Measurements from ENCODE around the gene RAB40C.

RAB40C gene

DNA sequence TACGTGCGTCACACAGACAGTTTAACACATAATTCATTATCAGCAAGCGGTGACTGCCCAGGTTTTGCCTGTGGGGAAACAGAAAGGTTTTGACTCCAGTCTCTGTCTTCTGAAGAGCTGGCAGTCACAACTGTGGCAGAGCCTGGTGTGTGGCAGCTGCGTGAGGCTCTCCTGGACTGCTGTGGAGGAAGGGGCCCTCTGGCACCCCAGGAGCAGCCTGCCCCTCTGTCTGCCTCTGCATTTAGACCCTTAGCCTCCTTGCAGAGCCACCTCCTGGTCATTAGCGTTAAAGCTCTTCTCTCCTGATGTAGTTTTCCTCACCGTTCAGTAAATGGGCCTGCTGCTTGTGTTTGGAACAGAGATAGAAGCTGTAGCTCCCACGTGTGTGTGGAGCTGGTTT is 10.9 kb downstream of the RAB40C start:
- Histone ChIP-seq H3K9ac (ENCODE audit: low read depth, low read length, poor library complexity, severe bottlenecking) (no peak overlapping the region), H3K4me2 (ENCODE audit: low read depth, low read length, poor library complexity, severe bottlenecking) (no peak overlapping the region), H3K9me2 (replicated peaks; ENCODE audit: low read depth, low read length) (no peaks in the 10 kb centered on the region), H3K27me3 (ENCODE audit: insufficient read depth, low read length, poor library complexity, severe bottlenecking) (no peaks in the 10 kb centered on the region), H3K4me3 (ENCODE audit: low read length, poor library complexity, severe bottlenecking) (no peak overlapping the region), H3F3A (ENCODE audit: low read depth) (no peaks in the 10 kb centered on the region), H2AFZ (ENCODE audit: low read length) (no peak overlapping the region), H3K9me3 (ENCODE audit: insufficient read depth, low read depth, low read length) (no peaks in the 10 kb centered on the region), H3K79me2 (ENCODE audit: insufficient read depth, low read length) (peaks cover 6% of the 10 kb centered on the region; the same call in 1 of the 2 replicates), H3K4me1 (ENCODE audit: insufficient read depth, low read length, poor library complexity, severe bottlenecking) (no peaks in the 10 kb centered on the region), H4K20me1 (ENCODE audit: insufficient read depth, low read length, poor library complexity, severe bottlenecking) (no peaks in the 10 kb centered on the region), H3K36me3 (ENCODE audit: insufficient read depth, low read length) (no peaks in the 10 kb centered on the region; the same call in 1 of the 2 replicates)
- TF ChIP-seq EZH2phosphoT487 (IDR thresholded peaks at IDR 0.05; ENCODE audit: borderline replicate concordance): no peak
- peak; percentile 30; the same call in 1 of the 2 replicates for TF ChIP-seq CTCF (conservative IDR thresholded peaks at IDR 0.05; ENCODE audit: low read length)

GRCh38 chr16:603933-604332 is 14.1 kb downstream of the RAB40C start:
- Histone ChIP-seq H2AFZ (ENCODE audit: low read length) (no peak overlapping the region), H3K79me2 (ENCODE audit: insufficient read depth, low read length) (no peaks in the 10 kb centered on the region), H3K9ac (ENCODE audit: low read depth, low read length, poor library complexity, severe bottlenecking) (no peak overlapping the region), H3K9me2 (replicated peaks; ENCODE audit: low read depth, low read length) (no peaks in the 10 kb centered on the region), H3K4me3 (ENCODE audit: low read length, poor library complexity, severe bottlenecking) (no peak overlapping the region), H3K27me3 (ENCODE audit: insufficient read depth, low read length, poor library complexity, severe bottlenecking) (no peaks in the 10 kb centered on the region), H3K36me3 (ENCODE audit: insufficient read depth, low read length) (no peaks in the 10 kb centered on the region; the same call in 1 of the 2 replicates), H4K20me1 (ENCODE audit: insufficient read depth, low read length, poor library complexity, severe bottlenecking) (no peaks in the 10 kb centered on the region), H3K9me3 (ENCODE audit: insufficient read depth, low read depth, low read length) (no peaks in the 10 kb centered on the region), H3K4me2 (ENCODE audit: low read depth, low read length, poor library complexity, severe bottlenecking) (no peak overlapping the region), H3K4me1 (ENCODE audit: insufficient read depth, low read length, poor library complexity, severe bottlenecking) (no peaks in the 10 kb centered on the region), H3F3A (ENCODE audit: low read depth) (no peaks in the 10 kb centered on the region)
- no peak for TF ChIP-seq EZH2phosphoT487 (IDR thresholded peaks at IDR 0.05; ENCODE audit: borderline replicate concordance)
- TF ChIP-seq CTCF (conservative IDR thresholded peaks at IDR 0.05; ENCODE audit: low read length): no peak

DNA sequence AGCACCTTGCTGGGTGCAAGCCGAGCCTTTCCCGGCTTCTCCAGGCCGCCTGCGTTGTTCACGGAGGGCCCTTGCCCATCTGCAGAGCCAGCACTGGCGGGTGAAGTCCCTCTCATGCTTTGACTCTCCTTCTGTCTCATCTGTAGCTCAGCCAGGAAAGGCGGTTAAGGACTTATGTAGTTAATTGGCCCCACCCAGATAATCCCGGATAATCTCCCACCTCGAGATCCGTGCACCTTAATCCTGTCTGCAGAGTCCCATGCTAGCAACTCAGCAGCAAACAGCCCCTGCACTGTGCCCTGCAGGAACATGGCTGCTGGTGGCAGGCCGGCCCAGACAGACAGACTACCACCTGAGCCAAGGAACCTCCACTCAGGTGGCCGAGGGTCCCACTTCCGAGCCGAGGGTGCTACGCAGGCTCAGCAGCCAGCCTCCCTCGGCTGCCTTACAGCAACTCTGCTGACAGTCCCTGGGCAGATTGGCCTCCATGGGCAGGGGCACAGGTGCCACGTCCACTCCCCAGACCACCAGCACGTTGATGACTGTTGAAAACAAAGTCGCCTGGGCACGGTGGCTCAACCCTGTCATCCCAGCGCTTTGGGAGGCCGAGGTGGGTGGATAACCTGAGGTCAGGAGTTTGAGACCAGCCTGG is 16.9 kb downstream of the RAB40C start:
- 0 out of 2 replicates have a peak, but pooled peaks cover 2% of the 10 kb centered on the region for H3K79me2 ChIP-seq (ENCODE audit: insufficient read depth, low read length)
- H2AFZ ChIP-seq (ENCODE audit: low read length): no peak overlapping the region
- no peaks in the 10 kb centered on the region for H3K9me3 ChIP-seq (ENCODE audit: insufficient read depth, low read depth, low read length)
- H3K4me1 ChIP-seq (ENCODE audit: insufficient read depth, low read length, poor library complexity, severe bottlenecking): no peaks in the 10 kb centered on the region
- H3K9me2 ChIP-seq (replicated peaks; ENCODE audit: low read depth, low read length): no peaks in the 10 kb centered on the region
- H3F3A ChIP-seq (ENCODE audit: low read depth): no peaks in the 10 kb centered on the region
- TF ChIP-seq EZH2phosphoT487 (IDR thresholded peaks at IDR 0.05; ENCODE audit: borderline replicate concordance): no peak
- no peak overlapping the region for H3K9ac ChIP-seq (ENCODE audit: low read depth, low read length, poor library complexity, severe bottlenecking)
- H4K20me1 ChIP-seq (ENCODE audit: insufficient read depth, low read length, poor library complexity, severe bottlenecking): no peaks in the 10 kb centered on the region
- no peaks in the 10 kb centered on the region for H3K27me3 ChIP-seq (ENCODE audit: insufficient read depth, low read length, poor library complexity, severe bottlenecking)
- no peaks in the 10 kb centered on the region for H3K36me3 ChIP-seq (ENCODE audit: insufficient read depth, low read length)
- H3K4me2 ChIP-seq (ENCODE audit: low read depth, low read length, poor library complexity, severe bottlenecking): no peak overlapping the region
- no peak overlapping the region for H3K4me3 ChIP-seq (ENCODE audit: low read length, poor library complexity, severe bottlenecking)

- Histone ChIP-seq H3K9me2 (replicated peaks; ENCODE audit: low read depth, low read length) (no peaks in the 10 kb centered on the region), H3K4me1 (ENCODE audit: insufficient read depth, low read length, poor library complexity, severe bottlenecking) (no peaks in the 10 kb centered on the region), H3K27me3 (ENCODE audit: insufficient read depth, low read length, poor library complexity, severe bottlenecking) (no peaks in the 10 kb centered on the region), H3F3A (ENCODE audit: low read depth) (no peaks in the 10 kb centered on the region), H3K79me2 (ENCODE audit: insufficient read depth, low read length) (0 out of 2 replicates have a peak, but pooled peaks cover 2% of the 10 kb centered on the region), H3K4me2 (ENCODE audit: low read depth, low read length, poor library complexity, severe bottlenecking) (no peak overlapping the region), H3K4me3 (ENCODE audit: low read length, poor library complexity, severe bottlenecking) (no peak overlapping the region), H3K36me3 (ENCODE audit: insufficient read depth, low read length) (no peaks in the 10 kb centered on the region), H4K20me1 (ENCODE audit: insufficient read depth, low read length, poor library complexity, severe bottlenecking) (no peaks in the 10 kb centered on the region), H3K9me3 (ENCODE audit: insufficient read depth, low read depth, low read length) (no peaks in the 10 kb centered on the region), H3K9ac (ENCODE audit: low read depth, low read length, poor library complexity, severe bottlenecking) (no peak overlapping the region), H2AFZ (ENCODE audit: low read length) (no peak overlapping the region)
- TF ChIP-seq CTCF (conservative IDR thresholded peaks at IDR 0.05; ENCODE audit: low read length): no peak
Measured at GRCh38 chr16:608019-608418, 18.2 kb downstream of the RAB40C start.

Data from Loucy (cell line).